MCF 10A (cell line): Measurements from ENCODE around the gene HAUS7. TPM values are rescaled to one million over a fixed set of nuclear protein-coding genes. Genes with fewer than 3 reads are reported as not detected.

ENCODE experiments used
- BruUV-seq: library from RNA; stranded (reverse); fragments of 400-500 nt; replicated peaks from 2 replicates; lab custom pipeline; 2021; lab: Mats Ljungman, UMichigan
- CTCF ChIA-PET: fragments of 300-600 bp; sonication (Branson Sonifier 250); formaldehyde crosslinking; extraction: SDS; loops from one replicate; lab custom pipeline; 2021; ENCODE audit warnings: antibody characterized with exemption, inconsistent platforms; lab: Yijun Ruan, JAX
- POLR2A ChIA-PET: fragments of 300-600, 350-650 bp; sonication (Branson Sonifier 250); formaldehyde crosslinking; extraction: SDS; loops from one replicate; lab custom pipeline; 2020; ENCODE audit warnings: antibody characterized with exemption, inconsistent platforms; lab: Yijun Ruan, JAX
- DNase-seq: peaks from one replicate; pipeline ENCODE4 v3.0.0-alpha.2; 2018; ENCODE audit not compliant: unreplicated experiment
- H3K27ac Mint-ChIP-seq: one replicate; pipeline ENCODE4 v1.8.0; 2022; ENCODE audit warnings: mild to moderate bottlenecking, low read depth, mixed read lengths; ENCODE audit not compliant: unreplicated experiment
- H3K27me3 Mint-ChIP-seq: one replicate; pipeline ENCODE4 v1.8.0; 2022; ENCODE audit warnings: mixed read lengths; ENCODE audit not compliant: insufficient read depth, unreplicated experiment
- H3K36me3 Mint-ChIP-seq: one replicate; pipeline ENCODE4 v1.8.0; 2022; ENCODE audit warnings: mild to moderate bottlenecking, moderate library complexity, mixed read lengths; ENCODE audit not compliant: insufficient read depth, unreplicated experiment
- H3K4me1 Mint-ChIP-seq: one replicate; pipeline ENCODE4 v1.8.0; 2022; ENCODE audit warnings: mixed read lengths; ENCODE audit not compliant: insufficient read depth, unreplicated experiment
- H3K4me3 Mint-ChIP-seq: one replicate; pipeline ENCODE4 v1.8.0; 2022; ENCODE audit warnings: mild to moderate bottlenecking, moderate library complexity, mixed read lengths; ENCODE audit not compliant: unreplicated experiment
- H3K9me3 Mint-ChIP-seq: one replicate; pipeline ENCODE4 v1.8.0; 2022; ENCODE audit warnings: mixed read lengths; ENCODE audit not compliant: unreplicated experiment
- intact Hi-C: fragments of 100-400 bp; cut with micrococcal nuclease; formaldehyde crosslinking; loops from 2 replicates; pipeline ENCODE4 v1.14.1; 2022
- total RNA-seq: library from RNA; stranded (reverse); gene quantifications from 2 replicates; pipeline ENCODE4 v1.2.3, GENCODE V29; 2022
- TF ChIP-seq, protein P1 (sequence below): fragments of 200-600 bp; IDR thresholded peaks from one replicate; pipeline ENCODE4 v1.8.0; 2022; ENCODE audit warnings: antibody characterized with exemption, mild to moderate bottlenecking; ENCODE audit not compliant: unreplicated experiment

The HAUS7 gene
- total RNA-seq, 1 experiment from 2014 or later: 19.4 TPM

DNA sequence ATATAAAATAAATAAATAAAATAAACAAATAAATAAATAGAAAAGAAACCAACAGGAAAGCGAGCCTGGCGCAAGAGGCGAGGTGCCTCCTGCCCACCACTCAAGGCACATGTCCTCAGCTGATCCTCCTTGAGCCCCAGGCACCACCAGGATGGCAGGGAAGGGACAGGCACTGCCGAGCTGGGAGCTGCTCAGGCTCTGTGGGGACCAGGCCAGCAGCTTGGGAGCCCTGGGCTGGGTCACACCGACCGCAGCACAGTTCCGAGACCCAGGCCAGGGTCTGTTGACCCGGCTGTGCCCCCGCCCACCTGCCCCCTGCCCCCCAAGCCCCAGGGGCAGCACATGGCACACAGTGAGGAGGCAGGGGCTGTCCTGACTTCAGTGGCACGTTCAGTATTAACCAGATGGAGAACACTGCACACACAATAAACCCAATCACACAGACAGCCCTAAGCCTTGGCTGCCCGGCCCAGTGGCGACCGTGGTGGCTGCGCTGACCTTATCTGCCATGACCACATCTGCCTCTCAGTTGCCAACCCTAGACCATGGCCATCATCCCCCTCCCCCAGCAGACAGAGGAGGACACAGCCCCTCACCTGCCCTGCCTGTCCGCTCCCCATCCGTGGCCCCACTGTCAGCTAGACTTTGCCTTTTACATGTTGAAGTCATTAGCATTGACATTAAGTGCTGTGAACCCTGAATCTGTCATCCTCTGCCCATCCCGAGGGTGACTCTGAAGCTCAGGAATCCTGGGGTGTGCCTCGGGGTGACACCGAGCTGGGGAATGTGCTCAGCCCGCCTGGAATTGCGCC is 21.6 kb downstream of the HAUS7 start:
- H3K9me3 Mint-ChIP-seq: no peaks in the 10 kb centered on the region

DNA sequence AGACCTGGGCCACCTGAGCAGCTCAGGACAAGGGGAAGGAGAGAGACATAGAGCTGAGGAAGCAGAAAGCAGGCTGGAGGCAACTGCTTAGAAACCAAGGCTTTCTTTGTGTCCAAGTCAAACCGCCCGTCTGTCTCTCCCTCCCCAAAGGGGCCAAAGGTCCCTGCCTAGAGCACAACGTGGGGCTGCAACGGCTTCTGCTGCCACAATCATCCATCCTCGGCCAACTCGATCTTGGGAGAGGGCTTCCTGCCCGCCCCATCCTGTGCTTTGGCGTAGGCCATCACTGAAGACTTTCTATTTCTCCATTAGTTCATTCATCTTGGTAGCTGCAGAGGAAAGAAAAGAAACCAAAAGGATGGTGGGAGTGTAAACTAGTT is 22.8 kb downstream of the HAUS7 start:
- TF ChIP-seq, protein P1, sequence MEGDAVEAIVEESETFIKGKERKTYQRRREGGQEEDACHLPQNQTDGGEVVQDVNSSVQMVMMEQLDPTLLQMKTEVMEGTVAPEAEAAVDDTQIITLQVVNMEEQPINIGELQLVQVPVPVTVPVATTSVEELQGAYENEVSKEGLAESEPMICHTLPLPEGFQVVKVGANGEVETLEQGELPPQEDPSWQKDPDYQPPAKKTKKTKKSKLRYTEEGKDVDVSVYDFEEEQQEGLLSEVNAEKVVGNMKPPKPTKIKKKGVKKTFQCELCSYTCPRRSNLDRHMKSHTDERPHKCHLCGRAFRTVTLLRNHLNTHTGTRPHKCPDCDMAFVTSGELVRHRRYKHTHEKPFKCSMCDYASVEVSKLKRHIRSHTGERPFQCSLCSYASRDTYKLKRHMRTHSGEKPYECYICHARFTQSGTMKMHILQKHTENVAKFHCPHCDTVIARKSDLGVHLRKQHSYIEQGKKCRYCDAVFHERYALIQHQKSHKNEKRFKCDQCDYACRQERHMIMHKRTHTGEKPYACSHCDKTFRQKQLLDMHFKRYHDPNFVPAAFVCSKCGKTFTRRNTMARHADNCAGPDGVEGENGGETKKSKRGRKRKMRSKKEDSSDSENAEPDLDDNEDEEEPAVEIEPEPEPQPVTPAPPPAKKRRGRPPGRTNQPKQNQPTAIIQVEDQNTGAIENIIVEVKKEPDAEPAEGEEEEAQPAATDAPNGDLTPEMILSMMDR: no peak
- ChIA-PET POLR2A (no interaction called here), CTCF (no interaction called here)
- no peak for DNase-seq
- no peaks in the 10 kb centered on the region for H3K27me3 Mint-ChIP-seq
- no peaks in the 10 kb centered on the region for H3K4me1 Mint-ChIP-seq
- H3K27ac Mint-ChIP-seq: no peak overlapping the region
- no TSS peak for BruUV-seq
- H3K9me3 Mint-ChIP-seq: no peaks in the 10 kb centered on the region
- H3K4me3 Mint-ChIP-seq: no peak overlapping the region
- H3K36me3 Mint-ChIP-seq: peaks cover 8% of the 10 kb centered on the region
- intact Hi-C loops: no loop called here

More for the DNA sequence above, 21.6 kb downstream of the HAUS7 start:
- TF ChIP-seq, protein P1: no peak
- BruUV-seq: no TSS peak
- CTCF ChIA-PET: no interaction called here
- POLR2A ChIA-PET: no interaction called here
- no peak overlapping the region for H3K27ac Mint-ChIP-seq
- H3K4me3 Mint-ChIP-seq: no peak overlapping the region
- peaks cover 8% of the 10 kb centered on the region for H3K36me3 Mint-ChIP-seq
- H3K27me3 Mint-ChIP-seq: no peaks in the 10 kb centered on the region
- no peaks in the 10 kb centered on the region for H3K4me1 Mint-ChIP-seq
- DNase-seq: no peak
- intact Hi-C loops: no loop called here

DNA sequence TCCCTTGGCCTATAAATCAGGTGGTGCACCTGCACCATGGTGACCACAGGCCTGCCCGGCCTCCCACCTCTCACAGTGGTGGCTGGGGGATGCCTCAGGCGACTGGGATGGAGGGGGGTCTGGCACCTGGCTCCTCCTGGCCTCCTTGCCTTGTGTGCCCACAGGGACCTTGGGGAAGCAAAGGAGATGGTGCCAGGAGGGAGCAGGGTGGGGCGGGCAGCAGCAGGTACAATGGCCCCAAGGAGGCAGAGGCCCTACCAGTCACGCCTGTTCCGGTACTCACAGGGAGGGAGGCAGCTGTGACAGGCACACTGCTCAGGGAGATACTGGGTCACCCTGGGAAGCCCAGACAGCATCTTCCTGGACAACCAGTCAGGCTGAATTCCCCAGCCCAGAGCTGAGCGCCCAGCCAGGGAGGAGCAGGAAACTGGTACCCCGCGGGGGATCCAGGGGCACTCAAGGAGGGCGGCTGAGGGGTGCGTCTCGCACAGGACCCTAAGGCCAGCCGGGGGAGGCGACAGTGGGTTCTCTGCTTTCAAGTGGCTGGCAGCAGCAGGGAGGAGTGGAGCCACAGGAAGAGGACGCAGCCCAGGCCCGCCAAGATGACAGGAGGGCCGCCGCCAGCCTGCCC is 23.3 kb downstream of the HAUS7 start:
- H3K36me3 Mint-ChIP-seq: peaks cover 8% of the 10 kb centered on the region
- CTCF ChIA-PET: no interaction called here

DNA sequence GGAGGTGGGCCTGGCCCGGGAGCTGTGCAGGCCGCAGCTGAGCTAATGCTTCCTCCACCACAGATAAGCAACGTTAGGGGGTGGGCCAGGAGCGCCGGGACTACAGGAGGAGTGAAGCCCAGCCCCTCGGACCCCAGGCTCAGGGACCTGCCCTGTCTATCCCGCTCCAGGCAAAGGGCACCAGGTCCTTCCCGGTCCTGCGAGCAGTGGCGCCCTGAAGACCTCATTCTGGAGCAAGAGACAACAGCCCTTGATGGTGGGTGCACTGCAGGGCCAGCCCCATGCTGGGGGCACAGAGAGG is 23.8 kb downstream of the HAUS7 start:
- CTCF ChIA-PET: interaction anchor here (0.7 kb wide), 1 partner anchor 60 kb away, joined by 3 read pairs; no protein-coding TSS in a partner anchor
- H3K9me3 Mint-ChIP-seq: no peaks in the 10 kb centered on the region
- no peaks in the 10 kb centered on the region for H3K4me1 Mint-ChIP-seq

More for the DNA sequence above, 23.3 kb downstream of the HAUS7 start:
- Mint-ChIP-seq H3K27me3 (no peaks in the 10 kb centered on the region), H3K27ac (no peak overlapping the region), H3K4me3 (no peak overlapping the region), H3K9me3 (no peaks in the 10 kb centered on the region), H3K4me1 (no peaks in the 10 kb centered on the region)
- DNase-seq: no peak
- intact Hi-C loops: no loop called here
- POLR2A ChIA-PET: no interaction called here
- no TSS peak for BruUV-seq
- TF ChIP-seq, protein P1: no peak

More for the DNA sequence above, 23.8 kb downstream of the HAUS7 start:
- Mint-ChIP-seq H3K4me3 (no peak overlapping the region), H3K27ac (no peak overlapping the region), H3K36me3 (peaks cover 8% of the 10 kb centered on the region), H3K27me3 (no peaks in the 10 kb centered on the region)
- intact Hi-C loops: no loop called here
- BruUV-seq: no TSS peak
- TF ChIP-seq, protein P1: no peak
- POLR2A ChIA-PET: no interaction called here
- DNase-seq: no peak
